IPS DF 19.7 (cell line): ENCODE data around the gene MATCAP1.

Source experiments
- DNase-seq: peaks from one replicate; pipeline ENCODE4 v3.0.0-alpha.2; 2013; ENCODE audit warnings: low read depth, low spot score

The MATCAP1 gene

GRCh38 chr16:67191411-67191994 lies 7.7 kb upstream of the MATCAP1 start:
- no peak for DNase-seq

- no peak for DNase-seq
Measured at GRCh38 chr16:67190448-67191399, 7.0 kb upstream of the MATCAP1 start.

- DNase-seq, result no peak
Measured at GRCh38 chr16:67190041-67190440, 6.3 kb upstream of the MATCAP1 start, which contains the start of gene EXOC3L1. Gene EXOC3L1, minus strand, starts transcription at chr16:67190136. Its CDS starts 460 bp downstream, at chr16:67189676.

- no peak for DNase-seq
Measured at GRCh38 chr16:67188798-67189197, 5.0 kb upstream of the MATCAP1 start.

- no peak for DNase-seq
Measured at GRCh38 chr16:67188323-67188722, 4.6 kb upstream of the MATCAP1 start.

- DNase-seq, result no peak
Measured at GRCh38 chr16:67187175-67187890, 3.6 kb upstream of the MATCAP1 start.

GRCh38 chr16:67186550-67186950 lies 2.8 kb upstream of the MATCAP1 start:
- DNase-seq, result no peak

DNA sequence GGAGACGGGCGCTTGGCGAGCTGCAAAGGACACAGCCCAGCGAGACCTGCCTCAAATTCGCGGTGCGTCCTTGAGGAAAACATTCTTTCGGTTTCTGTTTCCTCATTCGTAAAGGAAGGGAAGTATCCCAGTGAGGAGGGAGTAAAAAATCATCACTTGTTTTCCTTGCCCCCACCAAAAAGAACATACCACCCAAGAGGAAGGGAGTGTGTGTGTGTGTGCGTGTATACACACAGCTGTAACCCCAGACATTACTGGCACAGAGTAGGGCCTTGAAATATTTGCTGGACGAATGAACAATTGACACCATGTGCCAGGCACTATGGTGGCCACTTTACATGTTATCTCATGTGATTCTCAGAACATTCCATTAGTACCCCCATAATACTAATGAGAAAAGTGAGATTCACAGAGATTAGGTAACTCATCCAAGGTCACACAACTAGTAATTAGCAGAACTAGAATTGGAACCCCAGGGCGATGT lies 1.9 kb upstream of the MATCAP1 start:
- no peak for DNase-seq

DNA sequence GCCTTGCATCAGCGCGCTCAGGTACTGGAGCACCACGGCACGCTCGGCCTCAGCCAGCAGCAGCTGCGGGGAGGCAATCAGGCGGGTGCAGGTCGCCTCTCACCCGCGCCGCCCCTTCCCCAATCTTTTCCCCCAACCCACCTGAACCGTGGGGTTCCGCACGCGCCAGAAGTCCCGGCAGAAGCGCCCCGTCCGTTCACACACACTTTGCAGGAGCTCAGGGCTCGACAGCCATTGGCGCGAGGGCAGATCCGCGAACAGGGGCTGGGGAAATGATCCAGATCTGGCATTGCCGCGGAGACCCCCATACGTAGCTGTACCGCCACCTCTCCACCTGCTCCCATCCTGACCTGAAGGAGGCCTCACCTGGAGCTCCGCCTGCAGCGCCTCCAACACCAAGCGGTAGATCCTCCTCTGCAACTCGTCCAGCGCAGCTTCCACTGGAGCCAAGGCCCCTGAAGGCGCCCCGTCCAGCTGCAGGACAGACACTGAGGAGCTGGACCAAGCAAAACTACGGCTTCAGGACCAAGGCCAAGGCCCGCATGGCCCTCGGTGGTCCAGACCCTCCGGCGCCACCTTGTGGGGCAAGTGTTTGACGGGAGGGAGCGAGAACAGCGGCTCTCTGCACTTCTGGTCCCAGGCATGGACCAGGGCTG lies 1.4 kb upstream of the MATCAP1 start:
- no peak for DNase-seq

GRCh38 chr16:67184453-67184994 lies 761 bp upstream of the MATCAP1 start:
- no peak for DNase-seq

DNA sequence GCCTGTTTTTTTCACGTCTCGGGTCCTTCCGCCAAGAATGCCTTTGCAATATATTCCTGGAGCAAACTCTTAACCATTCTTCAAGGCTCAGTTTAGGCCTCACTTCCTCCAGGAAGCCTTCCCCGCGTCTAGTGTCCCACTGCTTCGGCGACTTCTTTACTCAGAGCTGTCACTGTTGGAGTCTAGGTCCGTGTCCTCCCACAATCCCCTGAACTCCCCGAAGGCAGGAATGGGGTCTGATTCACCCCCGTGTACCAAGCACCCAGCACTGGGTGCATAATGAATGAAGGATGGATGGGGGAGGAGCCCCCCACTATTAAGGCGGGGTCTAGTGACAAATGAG lies 508 bp downstream of the MATCAP1 start:
- no peak for DNase-seq

DNA sequence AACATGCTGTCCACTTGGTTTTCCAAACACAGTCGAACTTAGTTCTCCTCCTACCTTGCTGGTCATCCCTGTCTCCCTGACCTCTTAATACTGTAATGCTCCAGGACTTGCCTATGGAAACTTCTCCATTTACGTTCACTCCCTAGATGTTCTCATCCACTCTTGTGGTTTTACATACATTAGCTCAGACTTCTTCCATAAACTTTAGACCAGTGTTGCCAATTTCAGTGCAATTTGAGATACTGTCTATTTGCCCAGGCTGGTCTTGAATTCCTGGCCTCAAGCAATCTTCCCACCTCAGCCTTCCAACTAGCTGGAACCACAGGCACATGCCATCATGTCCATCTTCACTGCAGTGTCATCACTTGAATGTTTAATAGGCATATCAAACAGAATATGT lies 1.5 kb downstream of the MATCAP1 start:
- no peak for DNase-seq

DNA sequence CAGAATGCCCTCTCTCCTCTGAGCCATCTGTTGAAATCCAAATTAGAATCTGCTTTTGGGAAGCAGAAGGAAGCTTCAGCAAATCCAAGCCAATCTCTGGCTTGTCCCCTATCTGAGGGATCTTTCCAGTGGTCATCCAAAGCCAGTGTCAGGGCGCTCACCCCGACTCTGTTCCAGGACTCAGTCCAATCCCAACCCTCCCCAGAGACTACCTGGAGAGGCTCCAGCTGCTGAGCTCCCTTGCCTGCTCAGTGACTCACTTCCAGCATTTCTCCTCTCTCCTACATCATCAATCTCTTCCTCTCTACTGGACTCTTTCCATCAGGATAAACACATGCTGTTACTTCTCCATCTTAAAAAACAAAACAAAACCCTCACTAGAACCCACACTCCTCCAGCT lies 2.4 kb downstream of the MATCAP1 start:
- no peak for DNase-seq

DNA sequence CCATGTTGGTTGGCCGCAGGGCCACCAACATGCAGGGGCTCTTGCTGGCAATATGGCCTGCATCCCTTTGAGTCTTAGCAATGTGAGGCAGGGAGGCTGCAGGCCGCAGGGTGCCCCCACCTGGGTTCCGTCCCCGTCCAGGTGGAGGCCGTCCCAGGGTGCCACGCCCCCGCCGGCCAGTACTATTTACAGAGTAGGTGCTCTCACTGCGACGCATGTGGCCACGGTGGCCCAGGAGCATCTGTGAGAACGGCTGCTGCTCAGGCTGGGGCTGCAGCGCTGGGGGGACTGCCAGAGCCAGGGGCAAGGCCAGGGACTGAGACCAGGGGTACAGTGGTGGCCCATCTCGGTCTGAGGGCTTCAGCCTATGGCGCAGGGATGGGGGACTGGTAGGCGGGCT lies 3.6 kb downstream of the MATCAP1 start:
- DNase-seq, result no peak

DNA sequence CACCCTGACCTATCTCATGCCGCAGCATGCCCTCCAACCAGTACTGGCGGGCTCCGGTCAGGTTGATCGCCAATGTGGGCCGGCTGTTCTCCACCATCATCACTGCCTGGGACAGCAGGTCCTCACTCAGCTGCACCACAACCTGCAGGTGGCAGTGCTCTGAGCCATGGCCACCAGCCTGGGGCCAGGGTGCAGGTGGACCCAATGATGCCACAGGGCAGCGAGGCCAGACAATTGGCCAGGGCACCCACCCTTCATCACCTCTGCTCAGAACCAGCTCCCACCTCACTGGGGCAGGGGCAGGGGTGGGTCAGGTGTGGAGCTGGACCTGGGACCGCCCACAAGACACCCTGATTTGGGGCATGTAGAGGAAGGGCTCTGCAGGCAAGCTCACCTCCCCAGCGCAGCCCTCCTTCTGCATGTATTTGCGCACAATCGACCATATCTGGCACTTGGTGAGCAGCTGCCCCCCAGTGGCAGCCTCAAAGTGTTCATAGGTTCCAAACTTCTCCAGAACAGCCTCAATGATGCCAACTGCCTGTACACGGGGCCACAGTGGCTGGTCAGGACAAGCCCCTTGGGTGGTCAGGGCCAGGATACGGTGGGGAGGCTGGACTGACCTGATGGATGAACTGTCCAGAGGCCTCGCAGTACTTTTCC lies 4.2 kb downstream of the MATCAP1 start:
- DNase-seq, result no peak

DNA sequence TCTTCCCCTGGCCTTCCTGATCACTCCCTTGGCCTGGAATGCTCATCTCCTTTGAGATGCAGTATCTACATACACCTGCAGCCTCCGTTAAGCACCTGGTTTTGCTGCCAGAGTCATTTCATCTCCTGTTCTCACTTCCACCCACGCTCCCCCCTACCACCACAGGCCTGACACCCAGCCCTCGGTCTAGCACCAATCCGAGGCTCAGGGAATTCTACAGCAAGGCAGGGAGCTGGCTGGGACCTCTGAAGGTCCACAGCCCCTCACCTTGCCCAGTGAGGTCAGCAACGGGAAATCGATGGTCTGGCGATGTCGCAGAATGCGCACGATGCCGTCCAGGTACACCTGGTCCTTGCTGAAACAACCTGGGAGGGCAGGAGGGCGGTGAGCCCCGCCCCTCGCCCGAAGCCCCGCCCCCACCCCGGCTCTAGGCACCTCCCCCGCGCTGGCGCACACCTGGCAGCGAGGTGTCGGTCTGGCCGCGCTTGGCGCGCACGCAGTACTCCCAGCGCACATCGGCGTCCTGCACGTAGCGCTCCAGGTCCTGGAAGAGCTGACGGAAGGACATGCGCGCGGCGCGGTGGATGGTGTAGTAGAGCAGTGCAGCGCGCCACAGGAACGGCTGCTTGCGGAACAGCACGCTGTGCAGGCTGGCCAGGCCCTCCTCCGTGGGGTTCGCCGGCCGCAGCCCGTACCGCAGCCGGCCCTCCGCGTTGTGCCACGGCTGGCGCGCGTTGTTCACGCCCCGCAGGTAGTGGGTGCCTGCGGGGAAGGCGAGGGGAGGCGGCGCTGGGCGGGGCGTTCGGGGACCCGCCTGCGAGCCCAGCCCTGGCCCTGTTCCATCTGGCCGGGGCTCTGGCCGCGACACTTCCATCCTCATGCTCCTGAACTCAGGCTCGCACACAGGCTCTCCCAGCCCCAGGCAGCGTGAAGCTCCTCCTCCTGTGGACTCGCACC lies 5.7 kb downstream of the MATCAP1 start:
- DNase-seq, result peak; percentile 91

- no peak for DNase-seq
Measured at GRCh38 chr16:67176662-67177061, 7.1 kb downstream of the MATCAP1 start.

DNA sequence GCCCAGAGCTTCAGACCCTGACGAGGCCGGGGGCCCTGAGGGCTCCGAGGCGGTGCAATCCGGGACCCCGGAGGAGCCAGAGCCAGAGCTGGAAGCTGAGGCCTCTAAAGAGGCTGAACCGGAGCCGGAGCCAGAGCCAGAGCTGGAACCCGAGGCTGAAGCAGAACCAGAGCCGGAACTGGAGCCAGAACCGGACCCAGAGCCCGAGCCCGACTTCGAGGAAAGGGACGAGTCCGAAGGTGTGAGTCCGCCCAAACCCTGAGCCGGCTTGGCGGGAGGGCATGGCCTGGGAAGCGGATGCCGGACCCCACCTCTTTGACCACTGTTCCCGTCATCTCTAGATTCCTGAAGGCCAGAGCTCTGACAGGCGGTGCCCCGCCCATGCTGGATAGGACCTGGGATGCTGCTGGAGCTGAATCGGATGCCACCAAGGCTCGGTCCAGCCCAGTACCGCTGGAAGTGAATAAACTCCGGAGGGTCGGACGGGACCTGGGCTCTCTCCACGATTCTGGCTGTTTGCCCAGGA lies 9.0 kb downstream of the MATCAP1 start:
- DNase-seq, result no peak
